ENCODE data around the gene ACSL3. TPM values are rescaled to one million over a fixed set of nuclear protein-coding genes. Genes with fewer than 3 reads are reported as not detected.
A peak's percentile ranks its signal among the peaks of the same experiment; 100 is the strongest.

Gene ACSL3
- total and polyA plus RNA-seq, 2 donors (not counting 1 experiment from before 2014, with no cell fraction given): 6.7 to 46.0 TPM

DNA sequence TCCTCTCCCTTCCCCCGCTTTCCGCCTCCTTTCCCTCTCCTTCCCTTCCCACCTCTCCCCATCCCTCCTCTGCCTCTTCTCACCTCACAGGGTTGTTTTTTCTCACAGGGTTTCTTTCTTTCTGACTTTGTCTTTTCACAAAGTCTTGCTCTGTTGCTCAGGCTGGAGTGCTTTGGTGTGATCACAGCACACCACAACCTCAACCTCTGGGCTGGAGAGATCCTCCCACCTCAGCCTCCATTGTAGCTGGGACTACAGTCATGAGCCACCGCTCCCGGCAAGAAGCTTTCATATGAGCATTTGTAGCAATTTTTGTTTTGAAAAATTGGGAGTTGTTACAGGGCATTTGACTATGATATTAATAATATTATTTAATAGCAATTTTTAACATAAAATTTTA lies 32.9 kb downstream of the ACSL3 start:
- ATAC-seq (ENCODE audit: low read depth) (no peak), DNase-seq (no peak)
- H3K4me1 Mint-ChIP-seq: peaks cover 23% of the 10 kb centered on the region
- no peaks in the 10 kb centered on the region for H3K27me3 ChIP-seq (replicated peaks in 1 of 4; ENCODE audit: control extremely low read depth in 1 of 4, control insufficient read depth in 3 of 4, insufficient read depth in 4 of 4, low read length in 3 of 4)
- no peak overlapping the region for H3K4me2 ChIP-seq (replicated peaks; ENCODE audit: low read depth, low read length, poor library complexity, severe bottlenecking)
- H3K27me3 Mint-ChIP-seq: no peaks in the 10 kb centered on the region
- H3K9ac ChIP-seq (ENCODE audit: low read length): no peak overlapping the region
- H3K79me2 ChIP-seq (ENCODE audit: control insufficient read depth, insufficient read depth, low read length): peaks cover 30% of the 10 kb centered on the region
- H3K9me3 ChIP-seq (ENCODE audit: control extremely low read depth in 1 of 3, control insufficient read depth in 2 of 3, insufficient read depth in 1 of 3, low read length in 2 of 3): no peaks in the 10 kb centered on the region
- no peak overlapping the region for H3K4me3 ChIP-seq (ENCODE audit: control extremely low read depth in 1 of 5, extremely low read depth in 1 of 5, insufficient read depth in 1 of 5, low read depth in 2 of 5, low read length in 4 of 5)
- no peaks in the 10 kb centered on the region for H3K9me3 Mint-ChIP-seq (ENCODE audit: insufficient read depth)
- 94% methylated on average over 2 of the region's 4 CpGs for WGBS (ENCODE audit: insufficient coverage)
- ChIA-PET POLR2A (no interaction called here), CTCF (interaction anchor here (0.6 to 1.1 kb wide), 2 partner anchors 10 to 1753 kb away, joined by 3 to 6 read pairs; no protein-coding TSS in a partner anchor)
- no peaks in the 10 kb centered on the region for H4K20me1 ChIP-seq (ENCODE audit: control insufficient read depth, insufficient read depth, low read length, poor library complexity, severe bottlenecking)
- H3K27ac ChIP-seq (ENCODE audit: low read length in 2 of 2): no peak overlapping the region
- TF ChIP-seq, protein P1, sequence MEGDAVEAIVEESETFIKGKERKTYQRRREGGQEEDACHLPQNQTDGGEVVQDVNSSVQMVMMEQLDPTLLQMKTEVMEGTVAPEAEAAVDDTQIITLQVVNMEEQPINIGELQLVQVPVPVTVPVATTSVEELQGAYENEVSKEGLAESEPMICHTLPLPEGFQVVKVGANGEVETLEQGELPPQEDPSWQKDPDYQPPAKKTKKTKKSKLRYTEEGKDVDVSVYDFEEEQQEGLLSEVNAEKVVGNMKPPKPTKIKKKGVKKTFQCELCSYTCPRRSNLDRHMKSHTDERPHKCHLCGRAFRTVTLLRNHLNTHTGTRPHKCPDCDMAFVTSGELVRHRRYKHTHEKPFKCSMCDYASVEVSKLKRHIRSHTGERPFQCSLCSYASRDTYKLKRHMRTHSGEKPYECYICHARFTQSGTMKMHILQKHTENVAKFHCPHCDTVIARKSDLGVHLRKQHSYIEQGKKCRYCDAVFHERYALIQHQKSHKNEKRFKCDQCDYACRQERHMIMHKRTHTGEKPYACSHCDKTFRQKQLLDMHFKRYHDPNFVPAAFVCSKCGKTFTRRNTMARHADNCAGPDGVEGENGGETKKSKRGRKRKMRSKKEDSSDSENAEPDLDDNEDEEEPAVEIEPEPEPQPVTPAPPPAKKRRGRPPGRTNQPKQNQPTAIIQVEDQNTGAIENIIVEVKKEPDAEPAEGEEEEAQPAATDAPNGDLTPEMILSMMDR (IDR thresholded peaks at IDR 0.05): no peak
- no peak for TF ChIP-seq EZH2 (IDR thresholded peaks at IDR 0.05; ENCODE audit: borderline replicate concordance, insufficient read depth, low read depth, low read length, poor library complexity, severe bottlenecking)
- H3K27ac Mint-ChIP-seq: no peak overlapping the region
- intact Hi-C loops (cut with micrococcal nuclease): no loop called here
- peaks cover 5 to 13% of the 10 kb centered on the region in 2 donors for H3K4me1 ChIP-seq (ENCODE audit: control insufficient read depth in 2 of 2, insufficient read depth in 2 of 2, low read length in 2 of 2)
- H3K4me3 Mint-ChIP-seq: no peak overlapping the region
- no peak overlapping the region for H2AFZ ChIP-seq (ENCODE audit: insufficient read depth, low read depth, low read length, poor library complexity, severe bottlenecking)
- peaks cover 0 to 4% of the 10 kb centered on the region in 2 experiments for H3K36me3 ChIP-seq (replicated peaks in 1 of 2; ENCODE audit: control extremely low read depth in 1 of 2, control insufficient read depth in 1 of 2, extremely low read depth in 1 of 2, insufficient read depth in 2 of 2, low read length in 1 of 2)

DNA sequence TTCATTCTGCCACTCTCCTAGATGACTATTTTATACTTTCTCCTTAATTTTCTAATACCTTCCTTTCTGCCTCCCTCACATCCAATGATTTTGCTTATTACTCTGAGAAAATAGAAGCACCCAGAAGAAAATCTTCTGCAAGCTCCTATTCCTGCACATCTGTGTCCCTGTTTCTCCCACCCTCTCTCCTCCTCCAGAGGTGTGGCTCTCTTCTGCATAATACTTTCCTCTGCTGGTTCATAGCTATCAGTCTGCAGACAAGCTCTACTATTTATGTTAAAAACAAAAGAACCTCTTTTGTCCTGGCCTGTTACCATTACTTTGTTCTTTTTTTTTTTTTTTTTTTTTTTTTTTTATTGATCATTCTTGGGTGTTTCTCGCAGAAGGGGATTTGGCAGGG lies 34.3 kb downstream of the ACSL3 start:
- WGBS (ENCODE audit: insufficient coverage): no CpG with 5 or more reads among the region's 1 CpG
- H3K4me2 ChIP-seq (replicated peaks; ENCODE audit: low read depth, low read length, poor library complexity, severe bottlenecking): peak overlapping the region; percentile 19
- H3K4me3 ChIP-seq (ENCODE audit: control extremely low read depth in 1 of 5, extremely low read depth in 1 of 5, insufficient read depth in 1 of 5, low read depth in 2 of 5, low read length in 4 of 5): no peak overlapping the region
- Mint-ChIP-seq H3K27me3 (no peaks in the 10 kb centered on the region), H3K4me3 (no peak overlapping the region), H3K9me3 (ENCODE audit: insufficient read depth) (no peaks in the 10 kb centered on the region), H3K27ac (no peak overlapping the region), H3K4me1 (peaks cover 23% of the 10 kb centered on the region)
- H3K27me3 ChIP-seq (replicated peaks in 1 of 4; ENCODE audit: control extremely low read depth in 1 of 4, control insufficient read depth in 3 of 4, insufficient read depth in 4 of 4, low read length in 3 of 4): no peaks in the 10 kb centered on the region
- DNase-seq (no peak), ATAC-seq (ENCODE audit: low read depth) (no peak)
- no peak overlapping the region for H3K9ac ChIP-seq (ENCODE audit: low read length)
- TF ChIP-seq EZH2 (IDR thresholded peaks at IDR 0.05; ENCODE audit: borderline replicate concordance, insufficient read depth, low read depth, low read length, poor library complexity, severe bottlenecking): no peak
- TF ChIP-seq, protein P1 (IDR thresholded peaks at IDR 0.05): no peak
- CTCF ChIA-PET: interaction anchor here (1.0 to 1.2 kb wide), 3 partner anchors 8 to 188 kb away, joined by 3 to 5 read pairs (median 4); no protein-coding TSS in a partner anchor
- no peak overlapping the region for H2AFZ ChIP-seq (ENCODE audit: insufficient read depth, low read depth, low read length, poor library complexity, severe bottlenecking)
- intact Hi-C loops (cut with micrococcal nuclease): no loop called here
- no peaks in the 10 kb centered on the region for H3K36me3 ChIP-seq (replicated peaks in 1 of 2; ENCODE audit: control extremely low read depth in 1 of 2, control insufficient read depth in 1 of 2, extremely low read depth in 1 of 2, insufficient read depth in 2 of 2, low read length in 1 of 2)
- POLR2A ChIA-PET: no interaction called here
- no peak overlapping the region for H3K27ac ChIP-seq (ENCODE audit: low read length in 2 of 2)
- no peaks in the 10 kb centered on the region for H3K9me3 ChIP-seq (ENCODE audit: control extremely low read depth in 1 of 3, control insufficient read depth in 2 of 3, insufficient read depth in 1 of 3, low read length in 2 of 3)
- H4K20me1 ChIP-seq (ENCODE audit: control insufficient read depth, insufficient read depth, low read length, poor library complexity, severe bottlenecking): no peaks in the 10 kb centered on the region
- H3K79me2 ChIP-seq (ENCODE audit: control insufficient read depth, insufficient read depth, low read length): peaks cover 35% of the 10 kb centered on the region
- peaks cover 5 to 13% of the 10 kb centered on the region in 2 donors for H3K4me1 ChIP-seq (ENCODE audit: control insufficient read depth in 2 of 2, insufficient read depth in 2 of 2, low read length in 2 of 2)
